GM18873 (cell line): ENCODE measurements around the gene CHGA.

Source experiments
- ATAC-seq: cut with Tn5 transposase; IDR thresholded peaks from one replicate; pipeline ENCODE4 v1.9.1; 2021; ENCODE audit warnings: mild to moderate bottlenecking, moderate library complexity, moderate number of reproducible peaks; ENCODE audit not compliant: unreplicated experiment, low FRiP score

CHGA gene

GRCh38 chr14:92959189-92959531 is 36.2 kb downstream of the CHGA start:
- ATAC-seq = no peak

GRCh38 chr14:92959761-92960680 is 37.1 kb downstream of the CHGA start:
- ATAC-seq = no peak

- ATAC-seq = no peak
Observed at GRCh38 chr14:92960706-92961566, 38.0 kb downstream of the CHGA start.

GRCh38 chr14:92961567-92961855 is 38.6 kb downstream of the CHGA start:
- ATAC-seq = no peak

GRCh38 chr14:92962031-92962830 is 39.3 kb downstream of the CHGA start:
- ATAC-seq = no peak

GRCh38 chr14:92962831-92963095 is 39.8 kb downstream of the CHGA start:
- ATAC-seq = no peak

GRCh38 chr14:92963301-92964123 is 40.6 kb downstream of the CHGA start:
- no peak for ATAC-seq

GRCh38 chr14:92964124-92965109 is 41.5 kb downstream of the CHGA start:
- no peak for ATAC-seq

- ATAC-seq = no peak
Observed at GRCh38 chr14:92965281-92965680, 42.3 kb downstream of the CHGA start.

- no peak for ATAC-seq
Observed at GRCh38 chr14:92967346-92967926, 44.5 kb downstream of the CHGA start.

- ATAC-seq = no peak
Observed at GRCh38 chr14:92968291-92969020, 45.5 kb downstream of the CHGA start.

- ATAC-seq = no peak
Observed at GRCh38 chr14:92969430-92969829, 46.5 kb downstream of the CHGA start.

GRCh38 chr14:92969871-92970270 is 46.9 kb downstream of the CHGA start:
- ATAC-seq = no peak

GRCh38 chr14:92970271-92970670 is 47.3 kb downstream of the CHGA start:
- ATAC-seq = no peak

- no peak for ATAC-seq
Observed at GRCh38 chr14:92971601-92972180, 48.7 kb downstream of the CHGA start.

- no peak for ATAC-seq
Observed at GRCh38 chr14:92973261-92973797, 50.4 kb downstream of the CHGA start.

- no peak for ATAC-seq
Observed at GRCh38 chr14:92973798-92974372, 50.9 kb downstream of the CHGA start.
